Left ventricle myocardium inferior (tissue), 1 donor: Measurements from ENCODE around the gene DCAF10. TPM values are rescaled to one million over a fixed set of nuclear protein-coding genes. Genes with fewer than 3 reads are reported as not detected.

Source experiments
- DNase-seq: peaks from one replicate; pipeline ENCODE4 v3.0.0-alpha.2; 2020
- H3K27ac ChIP-seq: fragments of 200-600 bp; replicated peaks from 2 replicates; pipeline ENCODE4 v1.8.0; 2021
- H3K27me3 ChIP-seq: fragments of 200-600 bp; 2 replicates; pipeline ENCODE4 v1.8.0; 2021; ENCODE audit warnings: low read depth
- H3K36me3 ChIP-seq: fragments of 200-600 bp; 2 replicates; pipeline ENCODE4 v1.8.0; 2021
- H3K4me1 ChIP-seq: fragments of 200-600 bp; 2 replicates; pipeline ENCODE4 v1.8.0; 2021
- H3K4me3 ChIP-seq: fragments of 200-600 bp; 2 replicates; pipeline ENCODE4 v1.8.0; 2021; ENCODE audit warnings: mild to moderate bottlenecking, moderate library complexity
- H3K9me3 ChIP-seq: fragments of 200-600 bp; replicated peaks from 2 replicates; pipeline ENCODE4 v1.8.0; 2021
- CTCF ChIP-seq: fragments of 200-600 bp; IDR thresholded peaks from 2 replicates; pipeline ENCODE4 v1.8.0; 2021; ENCODE audit warnings: antibody characterized with exemption, mild to moderate bottlenecking, borderline replicate concordance
- intact Hi-C: fragments of 100-400 bp; cut with micrococcal nuclease; formaldehyde crosslinking; loops from one replicate; pipeline ENCODE4 v1.11.0; 2022
- total RNA-seq: library from RNA; stranded (reverse); fragmentation: NEBNext Ultra II Directional; extraction: Animal tissue kit (Norgen Biotek cat#: 25700); gene quantifications from one replicate; pipeline ENCODE4 v1.2.1, GENCODE V29; 2021
- donor health status: DM: no; HTN: yes; CAD: no; lungs with severe emphysema.

The DCAF10 gene
- total RNA-seq, 1 donor from 2014 or later, result 20.8 TPM

- DNase-seq, result no peak
- no peak overlapping the region for H3K27ac ChIP-seq
- H3K4me3 ChIP-seq, result no peak overlapping the region
- H3K9me3 ChIP-seq, result no peaks in the 10 kb centered on the region
- H3K27me3 ChIP-seq, result peaks cover 11% of the 10 kb centered on the region
- intact Hi-C loops, result no loop called here
- no peak for TF ChIP-seq CTCF
- H3K36me3 ChIP-seq, result peaks cover 17% of the 10 kb centered on the region
- H3K4me1 ChIP-seq, result peaks cover 32% of the 10 kb centered on the region
Observed at GRCh38 chr9:37787059-37787458, 13.5 kb upstream of the DCAF10 start.

- intact Hi-C loops, result no loop called here
Observed at GRCh38 chr9:37788332-37788731, 12.3 kb upstream of the DCAF10 start.

GRCh38 chr9:37790096-37790495 lies 10.5 kb upstream of the DCAF10 start:
- intact Hi-C loops, result no loop called here
- H3K4me3 ChIP-seq, result no peak overlapping the region
- TF ChIP-seq CTCF, result no peak
- H3K9me3 ChIP-seq, result no peaks in the 10 kb centered on the region
- peaks cover 11% of the 10 kb centered on the region for H3K27me3 ChIP-seq
- H3K27ac ChIP-seq, result no peak overlapping the region
- H3K4me1 ChIP-seq, result peaks cover 7% of the 10 kb centered on the region
- DNase-seq, result no peak
- no peaks in the 10 kb centered on the region for H3K36me3 ChIP-seq

More at GRCh38 chr9:37788332-37788731, 12.3 kb upstream of the DCAF10 start:
- TF ChIP-seq CTCF, result no peak
- H3K27ac ChIP-seq, result no peak overlapping the region
- no peak for DNase-seq
- H3K4me1 ChIP-seq, result peaks cover 23% of the 10 kb centered on the region
- peaks cover 11% of the 10 kb centered on the region for H3K27me3 ChIP-seq
- no peak overlapping the region for H3K4me3 ChIP-seq
- peaks cover 4% of the 10 kb centered on the region for H3K36me3 ChIP-seq
- H3K9me3 ChIP-seq, result no peaks in the 10 kb centered on the region

- H3K27me3 ChIP-seq, result peaks cover 6% of the 10 kb centered on the region
- TF ChIP-seq CTCF, result no peak
- intact Hi-C loops, result no loop called here
- H3K9me3 ChIP-seq, result no peaks in the 10 kb centered on the region
- no peak overlapping the region for H3K27ac ChIP-seq
- H3K4me1 ChIP-seq, result no peaks in the 10 kb centered on the region
- no peaks in the 10 kb centered on the region for H3K36me3 ChIP-seq
- H3K4me3 ChIP-seq, result no peak overlapping the region
- no peak for DNase-seq
Observed at GRCh38 chr9:37792122-37792521, 8.5 kb upstream of the DCAF10 start.

GRCh38 chr9:37796232-37796631 lies 4.4 kb upstream of the DCAF10 start:
- TF ChIP-seq CTCF, result no peak
- DNase-seq, result no peak
- Histone ChIP-seq H3K9me3 (no peaks in the 10 kb centered on the region), H3K27me3 (no peaks in the 10 kb centered on the region), H3K4me1 (peaks cover 18% of the 10 kb centered on the region), H3K27ac (no peak overlapping the region), H3K36me3 (no peaks in the 10 kb centered on the region), H3K4me3 (no peak overlapping the region)
- intact Hi-C loops, result no loop called here

- Histone ChIP-seq H3K9me3 (no peaks in the 10 kb centered on the region), H3K36me3 (no peaks in the 10 kb centered on the region), H3K27ac (no peak overlapping the region), H3K4me1 (peaks cover 43% of the 10 kb centered on the region), H3K4me3 (no peak overlapping the region), H3K27me3 (no peaks in the 10 kb centered on the region)
- no peak for DNase-seq
- no peak for TF ChIP-seq CTCF
- intact Hi-C loops, result no loop called here
Observed at GRCh38 chr9:37798677-37799076, 1.9 kb upstream of the DCAF10 start.
